Amniotic epithelial cell (primary cell): ENCODE measurements around the gene PRKCZ.

ENCODE experiments used
- DNase-seq: peaks from one replicate; pipeline ENCODE4 v3.0.0-alpha.2; 2010; ENCODE audit warnings: low read depth

The PRKCZ gene

DNA sequence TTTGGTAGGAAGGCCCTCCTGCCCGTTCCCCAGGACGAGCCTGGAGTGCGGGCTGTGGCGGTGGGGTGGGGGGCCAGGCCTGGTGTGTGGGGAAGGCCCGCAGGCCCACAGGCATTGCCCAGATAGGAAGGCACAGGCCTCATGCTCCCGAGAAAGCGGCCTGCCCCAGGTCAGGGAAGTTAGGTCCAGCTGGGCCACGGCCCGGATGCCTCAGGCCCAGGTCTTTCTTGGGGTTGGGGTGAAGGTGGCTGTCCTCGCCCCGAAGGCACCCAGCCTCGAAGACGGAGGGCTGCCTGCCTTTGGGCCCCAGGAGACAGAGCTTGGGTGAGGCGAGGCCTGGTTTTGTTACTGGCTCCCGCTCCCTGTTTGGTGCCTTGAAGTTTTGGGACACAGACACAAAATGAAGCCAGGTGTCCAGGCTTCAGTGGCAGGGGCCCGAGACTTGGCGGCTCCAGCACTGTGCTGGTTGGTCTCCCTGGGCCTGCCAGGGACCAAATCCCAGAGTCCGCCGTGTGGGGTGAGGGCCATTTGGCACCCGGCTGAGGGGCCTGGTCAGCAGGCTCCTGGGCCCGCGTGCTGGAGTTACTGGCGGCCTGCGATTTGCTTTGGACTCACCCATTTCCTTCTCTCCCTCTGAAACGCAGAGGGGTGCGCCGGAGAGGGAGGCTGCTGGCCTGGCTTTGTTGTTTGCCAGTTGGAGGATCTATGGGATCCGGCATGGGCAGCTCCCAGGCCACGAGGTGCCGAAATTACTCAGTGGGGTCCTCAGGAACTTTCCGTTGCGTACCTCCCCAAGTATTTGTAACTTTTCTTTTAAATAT, 179.9 kb downstream of the PRKCZ start:
- peak; percentile 44 for DNase-seq

DNA sequence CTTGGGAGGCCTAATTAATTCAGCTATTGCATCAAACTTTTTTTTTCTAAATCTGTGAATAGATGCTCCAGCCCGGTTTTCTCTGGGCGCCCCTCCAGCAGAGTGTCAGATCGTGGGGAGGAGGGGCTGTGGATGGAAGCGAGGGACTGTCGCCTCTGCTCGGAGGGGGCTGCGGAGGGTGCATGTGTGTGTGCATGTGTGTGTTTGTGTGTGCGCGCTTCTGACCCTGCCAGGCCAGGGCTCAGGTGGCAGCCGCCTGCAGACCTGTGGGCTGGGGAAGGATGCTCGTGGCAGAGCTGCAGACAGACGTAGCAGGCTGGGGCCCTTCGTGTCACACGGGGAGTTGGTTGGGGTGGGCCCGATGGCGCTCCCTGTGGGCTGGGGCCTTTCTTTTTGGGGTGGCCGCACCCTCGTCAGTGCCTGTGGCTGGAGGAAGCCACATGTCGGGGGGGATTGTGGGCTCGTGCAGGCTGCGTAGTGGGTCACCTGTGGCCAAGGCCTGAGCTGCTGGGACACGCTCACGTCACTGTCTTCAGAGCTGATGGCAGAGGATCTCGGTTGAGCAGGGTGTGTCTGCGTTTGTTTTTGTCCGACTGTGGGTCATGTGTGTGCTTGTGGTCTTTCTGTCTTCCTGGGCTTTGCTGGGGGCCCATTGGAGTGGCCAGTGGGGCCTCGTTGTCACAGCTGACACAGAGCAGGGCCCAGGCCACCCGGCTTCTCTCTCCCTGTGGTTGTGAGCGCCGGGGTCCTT, 180.7 kb downstream of the PRKCZ start:
- no peak for DNase-seq

DNA sequence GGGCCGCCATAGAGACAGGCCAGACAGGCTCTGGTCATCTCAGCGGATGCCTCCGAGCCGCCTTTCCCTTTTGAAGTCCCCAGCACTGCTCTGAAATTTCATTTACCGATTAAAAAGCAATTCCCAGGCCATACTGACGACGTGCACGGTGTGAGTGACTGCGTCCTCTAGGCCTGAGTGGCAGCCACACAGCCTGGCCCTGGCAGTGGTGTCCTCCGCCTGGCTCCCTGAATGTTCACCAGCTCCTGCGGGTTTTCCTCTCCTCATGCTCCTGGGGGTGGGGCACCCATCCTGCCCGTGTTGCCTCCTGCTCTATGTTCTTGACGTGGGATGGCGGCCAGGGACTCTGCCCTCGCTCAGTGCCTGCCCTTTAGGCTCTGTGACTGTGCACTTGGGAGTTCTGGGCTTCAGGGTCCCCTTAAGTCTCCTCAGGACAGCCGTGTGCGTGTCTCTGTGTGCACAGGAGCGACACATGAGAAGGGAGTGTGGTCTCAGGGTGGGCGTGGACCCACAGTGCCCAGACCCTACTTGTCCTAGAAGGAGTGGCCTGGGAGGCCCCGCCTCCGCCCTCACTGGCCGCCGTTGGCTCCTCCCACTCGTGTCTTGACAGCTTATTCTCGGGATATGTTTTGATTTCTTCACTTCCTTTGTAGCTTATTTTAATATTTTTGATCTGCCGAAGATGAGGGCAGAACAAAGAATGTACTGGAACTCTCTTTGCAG, 181.5 kb downstream of the PRKCZ start:
- DNase-seq = peak; percentile 84

DNA sequence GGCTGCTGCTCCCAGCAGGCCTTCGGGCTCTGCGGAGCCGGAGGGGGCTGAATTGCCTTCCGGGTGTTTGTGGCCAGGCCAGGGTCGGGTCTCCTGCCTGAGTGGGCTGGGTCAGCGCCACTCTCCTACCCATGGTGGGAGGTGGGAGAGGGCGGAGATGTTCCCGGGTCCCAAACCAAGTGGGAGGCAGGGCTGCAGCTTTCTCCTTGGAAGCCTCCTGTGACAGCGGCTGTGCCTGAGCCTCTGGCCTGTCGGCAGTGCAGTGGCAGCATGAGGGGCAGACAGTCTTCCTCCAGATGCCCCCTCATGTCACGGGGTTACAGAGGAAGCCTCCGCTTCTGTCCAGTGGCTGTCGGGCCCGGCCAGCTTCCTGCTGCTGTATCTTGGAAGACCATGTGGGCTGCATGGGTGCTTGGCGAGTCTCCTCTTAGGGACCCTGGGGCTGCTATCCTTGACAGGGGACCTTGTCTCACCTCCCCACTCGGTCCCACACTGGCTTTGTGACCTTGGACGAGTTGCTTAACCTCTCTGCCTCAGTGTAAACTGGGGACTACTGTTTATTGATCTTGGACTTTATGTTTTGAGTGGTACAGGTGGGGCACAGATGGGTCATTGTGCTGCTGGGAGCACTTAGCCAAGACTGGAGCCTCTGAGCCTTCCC, 182.2 kb downstream of the PRKCZ start:
- DNase-seq = no peak

DNA sequence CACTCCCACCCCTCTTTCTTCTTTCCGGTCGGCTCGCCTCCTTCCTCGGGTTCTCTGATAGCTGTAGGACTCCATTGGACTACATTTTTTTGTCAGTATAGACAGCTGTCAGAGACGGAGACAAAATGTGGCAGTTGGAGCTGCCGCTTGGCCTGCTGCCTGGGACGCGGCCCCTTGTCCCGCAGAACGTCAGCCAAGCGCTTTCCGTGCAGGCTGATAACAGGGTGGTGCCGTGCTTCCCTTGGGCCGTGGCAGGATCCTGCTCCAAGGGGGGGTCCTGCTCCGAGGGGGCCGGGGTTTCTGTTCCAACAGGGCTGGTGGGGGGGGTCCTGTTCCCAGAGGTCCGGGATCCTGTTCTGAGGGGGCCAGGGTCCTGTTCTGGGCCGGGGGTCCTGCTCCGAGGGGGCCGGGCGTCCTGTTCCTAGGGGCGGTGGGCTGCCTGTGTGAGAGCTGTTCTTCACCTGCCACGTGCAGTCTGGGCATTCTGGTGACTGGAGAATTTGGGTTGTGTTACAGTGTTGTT, 182.8 kb downstream of the PRKCZ start:
- DNase-seq = no peak

DNA sequence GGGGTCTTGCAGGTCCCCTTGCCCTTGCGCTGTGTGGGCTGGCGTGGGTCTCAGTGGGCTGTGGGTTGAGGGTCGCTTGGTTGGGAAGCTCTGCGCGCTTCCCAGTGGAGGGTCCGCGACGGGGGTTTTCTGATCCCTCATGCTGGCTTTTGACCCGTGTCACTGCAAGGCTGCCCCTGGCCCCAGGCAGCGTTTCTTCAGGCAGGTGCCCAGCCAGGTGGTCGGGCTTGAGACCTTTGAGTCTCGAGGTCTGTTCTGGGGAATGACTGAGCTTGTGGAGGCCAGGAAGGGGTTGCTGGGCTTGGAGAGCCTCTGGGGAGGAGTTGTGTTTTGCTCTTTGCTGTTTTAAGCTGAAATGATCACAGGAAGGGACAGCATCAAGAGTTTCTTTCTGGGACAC, 183.3 kb downstream of the PRKCZ start:
- DNase-seq = no peak

DNA sequence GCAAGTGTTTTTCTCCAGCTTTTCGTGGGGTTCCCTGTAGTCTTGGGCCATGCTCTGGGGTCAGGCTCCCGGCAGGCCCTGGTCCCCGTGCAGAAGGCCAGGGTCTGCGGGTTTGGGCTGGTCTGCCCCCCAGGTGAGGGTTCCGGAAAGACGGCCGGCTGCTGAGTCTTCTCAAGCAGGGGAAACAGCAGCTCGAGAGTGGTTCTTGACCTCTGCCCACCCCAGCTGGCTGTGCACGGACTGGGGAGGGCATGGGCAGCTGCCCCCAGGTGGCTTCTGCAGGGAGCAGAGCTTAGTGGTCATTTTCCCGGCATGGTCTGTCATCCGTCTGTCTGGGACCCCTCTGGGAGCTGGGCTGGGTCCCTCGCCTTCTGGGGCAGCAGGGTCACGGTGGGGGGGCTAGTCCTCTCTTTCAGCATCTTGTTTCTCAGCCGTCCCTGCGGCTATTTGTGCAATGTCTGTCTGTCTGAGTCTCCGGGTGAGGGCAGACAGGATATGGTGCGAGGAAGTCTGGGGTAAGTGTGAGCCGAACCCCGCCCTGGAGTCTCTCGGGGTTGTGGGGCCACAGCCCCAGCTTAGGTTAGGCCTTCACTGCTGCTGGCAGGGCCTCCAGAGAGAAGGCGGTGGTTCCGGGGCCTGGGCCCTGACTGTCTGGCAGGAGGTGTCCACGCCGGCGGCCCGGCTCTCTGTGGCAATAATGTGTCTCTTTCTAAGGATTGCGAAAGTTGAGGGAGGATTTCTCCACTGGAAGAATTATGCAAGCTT, 184.0 kb downstream of the PRKCZ start:
- DNase-seq = peak; percentile 98

DNA sequence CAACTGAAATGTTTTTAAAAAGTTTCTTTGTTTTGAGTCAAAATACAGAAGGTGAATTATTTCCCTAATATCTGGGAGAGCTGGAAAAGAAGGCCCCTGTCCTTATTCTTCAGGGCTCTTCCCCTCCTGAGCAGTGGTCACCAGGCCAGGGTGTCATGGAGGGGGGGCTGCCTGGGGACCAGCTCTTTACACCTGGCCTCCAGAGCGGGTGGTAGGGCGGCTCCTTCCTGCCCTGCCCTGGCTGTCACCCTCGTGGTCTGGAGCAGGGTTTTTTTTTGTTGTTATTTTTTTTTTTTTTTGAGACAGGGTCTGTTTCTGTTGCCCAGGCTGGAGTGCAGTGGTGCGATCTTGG, 184.5 kb downstream of the PRKCZ start:
- DNase-seq = no peak
